Epidermal melanocyte (primary cell): ENCODE measurements around the gene STAT4.

Experiments
- DNase-seq: peaks from one replicate; pipeline ENCODE4 v3.0.0; 2011; ENCODE audit warnings: low spot score; ENCODE audit not compliant: insufficient read length

STAT4 gene

GRCh38 chr2:191174442-191174841, 23.6 kb upstream of the STAT4 start:
- DNase-seq = no peak

GRCh38 chr2:191173206-191173605, 22.4 kb upstream of the STAT4 start:
- no peak for DNase-seq

- peak; percentile 36 for DNase-seq
Observed at GRCh38 chr2:191171708-191172355, 21.0 kb upstream of the STAT4 start.

DNA sequence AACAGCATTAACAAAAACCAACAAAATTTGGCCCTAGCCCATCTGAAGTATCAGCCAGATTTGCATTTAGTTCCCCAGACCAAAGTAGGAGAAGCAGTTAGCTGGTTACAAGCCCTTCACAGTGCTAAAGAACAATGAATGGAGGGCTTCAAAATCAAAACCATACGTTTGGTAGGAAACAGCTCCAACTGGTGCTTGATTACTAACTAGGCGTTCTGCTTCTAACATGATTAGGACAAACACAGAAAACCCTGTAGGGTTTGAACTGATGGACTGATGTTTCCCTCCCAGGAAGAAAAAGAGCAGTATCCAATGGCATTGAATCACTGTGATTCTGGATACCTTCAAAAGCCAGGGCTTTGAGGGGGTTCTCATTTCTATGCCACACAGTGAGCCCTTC, 20.5 kb upstream of the STAT4 start:
- no peak for DNase-seq

GRCh38 chr2:191170773-191171172, 20.0 kb upstream of the STAT4 start:
- no peak for DNase-seq

DNA sequence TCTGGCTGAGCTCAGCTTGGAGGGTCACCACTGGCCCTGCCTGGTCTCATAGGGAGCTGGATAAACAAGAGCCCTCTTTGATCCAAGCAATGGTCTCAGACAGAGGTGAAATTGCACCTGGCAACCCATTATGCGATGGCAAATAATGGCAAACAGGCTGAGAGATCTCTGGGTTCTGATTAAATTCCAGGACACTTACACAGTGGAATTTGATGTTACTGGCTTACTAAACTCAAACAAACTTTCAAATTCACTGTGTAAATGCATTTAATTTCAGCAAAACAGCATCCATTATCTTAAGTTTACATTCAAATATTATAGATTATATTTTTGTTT, 19.5 kb upstream of the STAT4 start:
- DNase-seq = no peak

GRCh38 chr2:191169456-191170300, 18.9 kb upstream of the STAT4 start:
- no peak for DNase-seq

DNA sequence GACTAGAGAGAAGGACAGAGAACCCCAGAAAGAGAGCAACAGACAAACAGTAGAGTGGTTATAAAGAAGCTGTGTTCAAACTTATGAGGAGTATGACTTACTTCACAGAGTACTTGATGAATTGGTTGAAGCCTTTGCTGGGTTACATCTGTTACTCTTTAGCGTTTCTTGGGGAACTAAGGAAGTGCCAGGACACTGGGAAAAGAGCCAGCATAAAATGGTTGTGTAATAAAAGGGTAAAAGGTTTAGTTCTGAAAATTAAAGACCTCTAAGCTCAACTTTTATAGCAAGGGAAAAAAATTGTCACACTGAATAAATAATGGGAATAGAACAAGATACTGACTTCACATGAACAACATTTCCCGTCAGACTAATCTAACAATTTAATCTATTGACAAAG, 17.0 kb upstream of the STAT4 start:
- no peak for DNase-seq

DNA sequence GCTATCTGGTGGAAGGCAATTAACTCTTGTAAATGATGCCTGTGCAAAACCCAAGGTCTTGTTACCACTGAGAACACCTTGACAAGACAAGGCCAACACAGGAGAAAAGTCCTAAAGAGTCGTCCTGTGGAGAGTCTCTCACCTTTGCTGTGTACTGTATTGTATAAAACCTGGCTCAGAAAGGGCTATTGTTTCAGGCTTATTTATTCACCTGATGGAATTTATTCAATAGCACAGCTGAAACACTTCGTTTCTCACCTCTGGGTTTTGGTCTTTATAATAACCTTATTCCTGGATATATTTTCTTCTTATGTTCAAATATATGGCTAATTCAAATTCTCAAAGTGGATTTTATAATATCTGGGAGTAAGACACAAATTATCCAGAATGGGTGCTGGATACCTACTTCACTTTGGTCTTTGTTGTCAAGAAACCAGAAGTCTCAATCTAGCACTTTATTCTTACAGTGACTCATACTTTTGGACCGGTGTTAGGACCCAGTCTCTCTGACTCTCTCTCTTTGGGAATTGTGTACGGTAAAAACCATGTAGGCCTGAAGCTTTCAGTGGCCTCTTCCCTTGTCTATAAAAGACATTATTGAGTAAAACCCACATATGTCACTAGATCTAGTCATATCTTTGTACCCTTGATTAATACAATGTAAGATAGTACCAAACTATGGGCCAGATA, 16.1 kb upstream of the STAT4 start:
- no peak for DNase-seq

- DNase-seq = peak; percentile 56
Observed at GRCh38 chr2:191166111-191166755, 15.4 kb upstream of the STAT4 start.

DNA sequence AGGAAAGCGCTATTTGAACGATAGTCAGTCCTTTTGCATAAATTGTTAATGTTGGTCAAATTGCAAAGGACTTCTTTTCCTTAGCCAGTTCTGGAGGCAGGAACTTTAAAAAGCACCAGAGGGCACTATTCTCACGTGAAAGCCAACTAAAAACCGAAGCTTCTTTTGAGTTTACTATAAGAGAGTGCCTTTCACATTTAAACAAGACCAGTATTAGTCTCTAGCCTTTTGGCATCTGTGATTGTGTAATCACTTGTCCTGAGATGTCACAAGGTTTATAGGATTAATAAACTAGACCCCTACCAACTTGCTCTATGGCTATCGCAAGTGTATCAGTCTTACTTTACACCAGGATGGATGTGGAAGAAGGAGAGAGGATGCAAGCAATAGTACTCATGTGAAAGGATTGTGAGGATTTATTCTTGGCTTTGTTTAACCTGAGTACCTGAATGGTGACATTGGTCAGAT, 14.4 kb upstream of the STAT4 start:
- peak; percentile 75 for DNase-seq

GRCh38 chr2:191158747-191159146, 8.0 kb upstream of the STAT4 start:
- no peak for DNase-seq

GRCh38 chr2:191158193-191158592, 7.4 kb upstream of the STAT4 start:
- DNase-seq = no peak

DNA sequence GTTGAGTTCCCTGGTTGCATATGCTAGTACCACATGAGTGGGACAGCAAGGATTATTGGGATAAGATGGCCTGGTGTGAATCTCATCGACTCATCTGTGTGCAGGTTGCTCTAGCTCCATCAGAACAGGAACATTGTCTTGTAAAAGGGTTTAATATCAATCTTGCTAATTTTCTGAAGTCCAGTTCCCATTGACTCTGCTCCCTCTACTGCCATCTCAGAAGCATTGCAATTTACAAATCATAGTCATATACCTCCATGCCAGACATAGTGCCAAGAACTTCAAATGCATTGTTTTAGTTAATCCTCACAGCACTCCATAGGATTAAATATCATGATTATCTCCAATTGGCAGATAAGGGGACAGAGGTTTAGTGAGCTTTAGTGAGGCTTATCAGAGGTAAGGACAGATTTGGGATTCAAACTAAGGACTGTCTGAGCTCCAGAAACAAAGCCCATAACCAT, 4.8 kb upstream of the STAT4 start:
- peak; percentile 56 for DNase-seq

- no peak for DNase-seq
Observed at GRCh38 chr2:191153716-191154115, 2.9 kb upstream of the STAT4 start.

GRCh38 chr2:191152482-191153240, 1.9 kb upstream of the STAT4 start:
- DNase-seq = no peak

DNA sequence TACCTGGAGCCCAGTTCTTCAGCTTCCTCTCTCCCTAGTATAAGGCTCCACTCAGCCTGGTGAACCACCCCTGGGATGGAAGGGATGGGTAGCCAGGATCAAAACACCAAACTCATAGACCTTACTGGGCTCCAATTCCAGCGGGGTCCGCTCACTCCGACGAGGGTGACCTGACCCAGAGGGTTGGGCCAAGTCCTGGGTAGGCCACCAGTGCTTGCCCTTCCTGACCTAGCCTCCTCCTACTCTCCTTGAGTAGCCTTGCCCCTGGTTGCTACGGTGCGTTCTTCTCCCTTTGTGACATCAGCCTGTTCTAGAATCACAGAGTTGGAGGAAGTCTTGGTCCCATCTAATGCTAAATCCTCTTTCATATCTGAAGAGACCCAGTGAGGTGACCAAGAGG, 537 bp upstream of the STAT4 start:
- no peak for DNase-seq

GRCh38 chr2:191150230-191150599, 579 bp downstream of the STAT4 start:
- no peak for DNase-seq

GRCh38 chr2:191149391-191149790, 1.4 kb downstream of the STAT4 start:
- no peak for DNase-seq

DNA sequence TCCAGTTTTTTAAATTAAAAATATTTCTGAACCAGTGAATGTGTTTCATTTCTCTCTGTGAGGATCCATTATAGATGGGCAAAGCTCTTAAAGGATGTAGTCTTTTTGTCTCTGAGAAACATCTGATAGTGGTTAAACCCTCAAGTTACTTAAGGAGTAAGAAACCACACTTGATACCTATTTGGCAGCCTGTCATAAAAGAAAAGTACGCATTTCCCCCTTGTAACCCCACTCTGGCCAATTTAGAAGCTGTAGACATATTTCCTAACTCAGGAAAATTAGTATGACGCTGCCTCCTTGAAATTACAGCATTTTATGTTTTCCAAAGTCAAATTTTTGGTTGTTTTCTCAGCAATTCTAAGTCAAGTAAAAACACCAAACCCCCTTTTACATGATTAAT, 2.0 kb downstream of the STAT4 start:
- no peak for DNase-seq

- no peak for DNase-seq
Observed at GRCh38 chr2:191148281-191148680, 2.5 kb downstream of the STAT4 start.
